HG02623 (cell line): ENCODE results near the gene IPMK.

ENCODE experiments used
- ATAC-seq: cut with Tn5 transposase; IDR thresholded peaks from one replicate; pipeline ENCODE4 v1.9.1; 2021; ENCODE audit warnings: moderate library complexity; ENCODE audit not compliant: unreplicated experiment

IPMK gene

DNA sequence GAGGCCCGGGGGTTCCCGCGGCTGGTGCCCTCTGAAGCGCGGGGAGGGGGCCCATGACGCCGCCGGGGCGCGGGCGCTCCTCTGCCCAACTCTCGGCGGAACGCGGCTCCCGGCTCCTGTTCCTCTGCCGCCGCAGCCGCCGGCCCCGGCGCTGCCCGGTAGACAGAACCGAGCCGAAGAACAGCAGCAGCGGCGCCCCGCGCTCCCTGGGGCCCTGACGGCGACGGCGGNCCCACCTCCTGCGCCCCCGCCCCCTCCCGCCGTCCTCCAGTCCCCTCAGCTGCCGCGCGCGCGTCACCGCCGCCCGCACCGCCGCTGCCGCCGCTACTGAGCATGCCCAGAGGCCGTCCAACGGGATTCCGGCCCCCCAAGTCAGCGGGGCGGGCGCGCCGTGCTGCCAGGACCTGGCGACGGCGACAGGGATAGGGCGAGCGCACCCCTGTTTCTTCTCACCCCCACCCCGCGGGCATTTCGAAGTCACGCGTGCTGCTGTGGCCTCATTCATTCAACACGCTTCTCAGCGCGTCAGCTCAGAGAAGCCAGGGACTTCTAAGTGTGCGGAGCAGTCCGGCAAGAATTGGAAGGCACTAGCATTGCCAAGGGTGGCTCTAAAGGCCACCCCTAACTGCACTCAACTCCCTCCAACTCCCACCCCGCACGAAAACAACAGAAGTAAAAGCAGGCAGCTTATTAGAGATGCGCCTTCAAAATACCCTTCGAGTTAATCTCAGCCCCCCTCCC lies at the start of gene IPMK:
Gene IPMK (minus strand): TSS at position 182 of the 741 bp plus-strand sequence. CDS start 283 bp downstream, outside the sequence.
- peak; percentile 54 for ATAC-seq

DNA sequence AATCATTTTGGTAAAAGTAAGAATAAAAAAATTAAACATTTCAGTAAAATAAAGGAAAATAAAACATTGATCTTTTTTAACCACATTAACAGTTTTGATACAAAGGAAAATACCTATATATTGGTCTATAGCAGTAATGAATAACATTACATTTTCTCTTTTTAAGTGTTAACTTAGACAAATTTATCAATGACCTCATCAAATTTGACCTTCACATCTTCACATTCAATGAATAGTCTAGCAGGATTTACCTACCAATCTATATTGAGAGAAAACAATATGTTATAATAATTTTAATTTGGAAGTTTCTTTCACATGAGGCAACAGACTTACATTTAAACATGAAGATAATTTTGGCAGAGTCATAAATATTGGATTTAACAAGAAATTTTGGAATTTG lies 49.2 kb upstream of the IPMK start:
- no peak for ATAC-seq

DNA sequence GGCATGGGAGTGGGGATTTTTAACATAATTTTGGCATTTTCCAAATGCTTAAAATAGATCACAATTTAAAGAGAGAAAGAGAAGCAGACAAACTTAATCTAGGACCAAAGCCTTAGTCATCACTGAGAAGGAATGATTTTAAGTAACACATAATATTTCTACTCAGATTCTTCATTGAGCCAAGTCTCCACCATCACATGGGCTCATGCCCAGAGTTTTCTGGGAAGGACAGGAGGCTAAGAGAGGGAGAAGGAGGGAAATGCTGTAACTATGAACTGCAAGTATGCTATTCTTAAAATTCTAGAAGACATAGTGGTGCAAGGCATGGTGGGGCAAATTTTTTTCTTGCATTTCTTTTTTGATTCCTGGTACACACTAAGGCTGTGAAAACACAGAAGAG lies 43.3 kb upstream of the IPMK start:
- no peak for ATAC-seq

DNA sequence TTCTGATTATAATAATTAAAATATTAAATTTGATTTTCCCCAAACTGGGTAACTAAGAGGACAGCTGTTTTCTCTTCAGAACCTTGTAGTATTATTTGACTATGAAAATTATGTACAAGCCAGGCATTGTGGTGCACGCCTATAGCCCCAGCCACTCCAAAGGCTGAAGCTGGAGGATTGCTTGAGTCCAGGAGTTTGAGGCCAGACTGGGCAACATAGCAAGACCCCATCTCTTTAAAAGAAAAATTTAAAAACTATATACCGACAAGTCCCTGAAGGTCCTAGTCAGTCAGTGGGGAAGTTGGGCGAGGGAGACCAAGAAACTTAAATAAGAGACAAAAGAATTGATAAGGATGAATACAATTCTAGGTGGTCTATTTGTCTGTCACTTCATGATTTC lies 40.0 kb upstream of the IPMK start:
- no peak for ATAC-seq

DNA sequence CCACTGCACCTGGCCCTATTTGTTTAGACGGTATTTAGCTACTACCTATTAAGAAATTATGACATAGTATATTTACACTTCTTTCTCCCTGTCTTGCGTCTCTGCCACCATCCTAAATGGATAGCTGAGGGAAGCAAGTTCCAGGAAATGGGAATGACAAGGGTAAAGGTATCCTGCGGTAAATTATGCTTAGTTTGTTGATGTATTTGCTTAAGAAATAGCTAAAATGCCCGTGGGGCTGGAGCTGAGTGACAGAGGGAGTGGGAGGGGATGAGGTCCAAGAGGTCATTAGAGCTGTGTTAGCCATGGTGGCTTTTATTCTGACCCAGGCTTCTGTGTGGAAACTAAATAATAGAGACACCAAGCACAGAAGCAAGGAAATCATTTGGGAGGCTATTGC lies 38.1 kb upstream of the IPMK start:
- no peak for ATAC-seq

DNA sequence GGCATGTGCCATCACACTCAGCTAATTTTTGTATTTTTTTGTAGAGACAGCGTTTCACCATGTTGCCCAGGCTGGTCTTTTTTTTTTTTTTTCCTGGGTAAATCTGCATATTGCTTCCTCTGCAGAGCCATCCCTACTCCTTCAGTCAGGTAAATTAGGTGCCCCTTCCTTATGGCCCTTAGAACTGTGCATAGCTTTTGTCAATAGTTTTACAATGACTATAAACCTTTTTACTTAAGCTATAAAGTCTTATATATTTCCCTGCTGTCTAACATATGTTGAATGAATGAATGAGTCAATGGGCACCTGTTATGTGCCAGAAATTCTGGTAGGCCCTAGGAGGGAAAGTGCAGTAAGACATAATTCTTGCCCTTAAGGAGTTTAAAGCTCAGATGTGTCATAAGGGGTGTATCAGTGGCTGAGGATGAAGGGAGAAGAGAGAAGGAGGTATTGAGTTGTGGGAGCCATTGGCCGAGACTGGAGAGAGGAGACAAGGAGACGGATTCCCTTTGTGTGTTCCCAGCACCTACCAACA lies 36.5 kb upstream of the IPMK start:
- ATAC-seq, result no peak

DNA sequence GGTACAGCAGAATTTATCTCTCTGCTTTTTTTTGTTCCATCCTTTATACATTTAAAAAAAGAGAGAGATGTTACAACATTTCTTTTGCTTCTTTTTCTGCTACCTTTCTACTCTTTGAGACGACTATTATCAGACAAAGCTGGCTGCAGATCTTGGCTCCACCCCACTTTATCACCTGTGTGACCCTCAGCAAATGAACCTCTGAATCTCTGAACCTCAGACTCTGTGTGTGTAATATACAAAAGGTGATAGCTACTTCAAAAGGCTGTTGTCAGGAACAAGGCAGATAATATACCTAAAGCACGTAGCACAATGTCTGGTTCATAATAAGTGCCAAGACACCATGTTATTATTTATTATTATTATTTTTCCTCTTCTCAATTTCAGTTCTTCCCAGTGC lies 34.6 kb upstream of the IPMK start:
- no peak for ATAC-seq

DNA sequence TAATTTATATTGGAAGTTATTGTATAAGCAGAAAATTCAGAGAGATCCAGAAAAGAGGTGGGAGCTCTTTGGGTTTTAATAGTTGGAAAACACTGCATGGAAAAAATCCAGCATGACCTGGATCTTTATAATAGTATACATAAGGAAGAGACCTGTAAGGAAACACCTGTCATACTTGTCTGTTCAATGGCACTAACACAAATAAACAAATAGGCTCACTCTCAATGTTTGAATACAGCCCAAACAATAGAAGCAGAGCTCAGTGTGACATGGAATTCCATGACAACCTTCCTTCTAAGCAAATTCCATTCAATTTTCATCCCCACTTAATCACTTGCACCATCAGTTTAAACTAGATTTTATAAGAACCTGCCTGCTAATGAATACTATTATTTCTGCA lies 33.0 kb upstream of the IPMK start:
- no peak for ATAC-seq

DNA sequence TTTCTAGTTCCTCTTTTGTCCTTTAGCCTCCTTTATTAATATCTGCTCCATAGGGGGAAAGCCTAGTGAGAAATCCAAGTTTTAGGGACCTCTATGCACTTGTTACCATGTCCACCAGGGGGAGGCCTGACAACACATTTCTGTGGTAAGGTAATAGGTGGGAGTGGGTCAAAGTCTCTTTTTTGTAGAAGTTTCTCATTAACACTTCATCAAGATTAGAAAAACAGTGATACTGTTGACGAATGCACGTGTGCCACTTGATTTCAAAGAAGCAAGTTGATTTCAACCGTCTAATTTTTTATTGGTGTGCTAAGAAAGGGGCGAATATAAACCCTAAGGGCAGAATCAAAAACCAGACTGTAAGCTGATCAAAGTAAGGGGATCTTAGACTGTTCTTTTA lies 31.9 kb upstream of the IPMK start:
- peak; percentile 86 for ATAC-seq

DNA sequence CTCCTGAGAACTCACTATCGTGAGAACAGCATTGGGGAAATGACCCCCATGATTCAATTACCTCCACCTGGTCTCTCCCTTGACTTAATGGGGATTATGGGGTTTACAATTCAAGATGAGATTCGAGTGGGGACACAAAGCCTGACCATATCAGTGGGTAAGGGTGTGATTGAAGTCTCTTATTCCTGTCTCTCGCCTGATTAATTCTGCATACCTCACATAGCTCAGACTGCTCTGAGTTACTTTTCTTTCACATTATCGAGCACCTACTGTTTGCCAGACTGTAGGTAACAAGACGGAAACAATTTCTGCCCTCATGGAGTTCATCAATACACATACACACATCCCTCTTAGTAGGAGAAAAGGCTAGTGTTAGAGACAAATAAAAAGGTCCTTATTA lies 26.3 kb upstream of the IPMK start:
- no peak for ATAC-seq

DNA sequence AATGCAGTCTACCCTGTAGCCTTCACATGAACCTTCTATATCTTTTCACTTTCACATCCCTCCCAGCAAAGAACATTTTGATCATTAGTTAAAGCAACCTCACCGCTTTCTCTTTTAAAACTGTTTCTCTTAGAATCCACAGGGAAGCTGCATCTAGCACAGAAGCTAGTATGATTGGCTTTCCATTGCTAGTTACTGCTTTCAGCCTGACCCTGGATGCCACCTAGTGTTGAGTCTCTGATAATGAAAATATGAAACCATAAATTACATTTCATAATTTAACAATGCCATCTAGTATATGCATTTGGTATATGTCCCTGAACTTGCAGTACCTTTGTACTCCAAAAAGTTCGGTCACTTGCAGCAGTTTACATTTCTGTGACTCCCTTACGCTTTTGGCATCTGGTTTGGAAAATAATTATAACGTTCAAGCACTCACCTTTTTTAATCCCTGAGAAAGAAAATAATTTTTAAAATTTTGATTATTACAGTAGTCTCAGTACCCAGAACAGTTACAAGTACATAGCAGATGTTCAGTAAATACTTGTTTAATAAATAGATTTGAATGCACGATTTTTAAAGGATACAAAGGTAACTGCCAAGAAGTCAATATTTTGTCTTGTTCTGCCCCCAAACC lies 24.0 kb upstream of the IPMK start:
- peak; percentile 91 for ATAC-seq

DNA sequence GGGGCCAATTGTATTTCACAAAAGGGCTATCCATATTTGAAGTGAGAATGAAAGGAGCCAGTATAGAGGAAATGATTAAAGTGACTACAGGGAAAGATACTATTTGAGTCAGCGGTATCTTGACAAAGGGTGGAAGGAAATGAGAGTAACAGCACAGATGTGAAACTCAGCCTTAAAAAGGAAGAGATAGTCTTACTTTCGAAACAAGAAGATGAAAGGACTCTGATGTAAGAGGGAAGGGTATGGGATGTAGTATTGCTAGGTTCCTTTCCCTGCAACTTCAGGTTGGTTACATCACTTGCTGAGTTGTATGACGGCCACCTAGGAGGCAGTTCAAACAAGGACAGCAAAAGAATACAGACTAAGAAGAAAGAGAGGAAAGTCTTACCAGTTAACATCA lies 14.9 kb upstream of the IPMK start:
- peak; percentile 96 for ATAC-seq

DNA sequence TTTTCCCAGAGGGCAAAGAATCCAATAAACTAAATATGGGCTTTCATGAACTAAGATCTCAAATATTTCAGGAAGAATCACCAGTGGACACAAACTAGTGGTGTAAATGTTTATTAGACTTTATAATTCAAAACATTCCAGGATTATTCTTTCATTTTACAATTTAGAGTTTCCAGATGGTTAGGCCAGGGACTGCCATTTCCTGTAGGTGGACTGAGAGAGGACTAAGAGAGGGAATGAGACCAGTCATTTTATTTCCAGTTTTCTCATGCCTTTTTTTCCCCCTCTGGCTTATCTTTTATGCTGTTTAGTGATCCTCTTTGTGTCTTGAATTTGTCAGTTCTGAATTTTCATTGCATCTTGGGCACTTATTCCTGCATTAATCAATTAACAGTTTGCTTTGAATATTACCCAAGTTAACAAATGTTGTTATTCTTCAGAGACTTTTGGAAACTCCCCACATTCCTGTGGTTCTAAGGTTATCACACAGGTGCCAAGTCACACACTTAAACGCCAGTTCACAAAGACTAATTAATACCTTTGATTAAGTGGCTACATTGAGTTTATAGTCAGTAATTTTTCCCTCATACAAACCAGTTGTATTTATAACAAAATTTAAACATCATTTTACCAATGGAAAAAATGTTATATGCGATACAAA lies 13.5 kb upstream of the IPMK start:
- no peak for ATAC-seq

DNA sequence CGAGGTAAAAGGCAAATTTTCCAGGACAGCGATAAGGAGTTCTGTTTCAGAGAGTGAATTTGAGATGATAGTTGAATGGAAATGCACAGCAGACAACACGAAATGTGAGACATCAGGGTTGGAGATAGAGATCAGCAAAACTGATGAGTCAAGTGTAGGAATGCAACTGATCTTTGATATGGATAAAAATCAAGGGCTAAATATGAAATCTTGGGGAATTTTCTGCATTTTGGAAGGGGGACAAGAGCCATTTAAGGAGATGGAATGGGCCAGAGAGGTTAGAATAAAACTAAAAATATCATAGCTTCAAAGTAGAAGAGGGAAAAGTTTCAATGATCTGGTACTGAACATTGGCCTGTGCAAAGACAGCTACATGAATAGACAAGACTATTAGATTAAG lies 12.8 kb upstream of the IPMK start:
- no peak for ATAC-seq

DNA sequence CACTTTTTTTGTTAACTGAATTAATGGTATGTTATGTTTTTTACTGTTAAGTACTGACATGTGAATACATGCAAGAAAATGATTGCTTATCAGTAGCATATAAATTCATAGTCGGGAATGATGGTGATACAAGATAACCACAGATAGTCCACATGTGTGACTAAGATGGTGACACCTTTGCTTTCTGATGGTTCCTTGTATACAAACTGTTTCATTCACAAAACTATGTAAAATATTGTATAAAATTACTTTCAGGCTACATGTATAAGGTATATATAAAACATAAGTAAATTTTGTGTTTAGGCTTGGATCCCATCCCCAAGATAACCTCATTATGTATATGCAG lies 11.2 kb upstream of the IPMK start:
- no peak for ATAC-seq

DNA sequence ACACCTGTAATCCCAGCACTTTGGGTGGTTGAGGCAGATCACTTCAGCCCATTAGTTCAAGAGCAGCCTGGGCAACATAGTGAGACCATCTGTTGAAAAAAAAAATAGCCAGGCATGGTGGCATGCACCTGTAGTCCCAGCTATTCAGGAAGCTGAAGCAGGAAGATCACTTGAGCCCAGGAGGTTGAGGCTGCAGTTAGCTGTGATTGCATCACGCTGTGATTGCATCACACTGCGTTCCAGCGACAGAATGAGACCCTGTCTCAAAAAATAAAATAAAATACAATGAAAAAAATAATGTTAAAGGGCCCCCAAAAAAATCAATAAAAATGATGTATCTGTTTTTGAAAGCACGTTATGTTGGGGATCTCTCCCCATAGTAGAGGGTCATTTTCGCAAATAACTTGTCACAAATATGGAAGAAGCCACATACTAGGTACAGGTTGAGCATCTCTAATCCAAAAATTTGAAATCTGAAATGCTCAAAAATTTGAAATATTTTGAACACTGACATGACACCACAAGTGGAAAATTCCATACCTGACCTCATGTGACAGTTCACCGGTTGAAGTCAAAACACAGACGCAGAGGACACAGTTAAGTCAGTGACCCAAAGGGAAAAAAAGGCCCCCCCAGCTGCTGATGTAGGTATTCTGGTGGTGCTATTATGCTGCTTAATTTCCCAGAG lies 10.7 kb upstream of the IPMK start:
- no peak for ATAC-seq

DNA sequence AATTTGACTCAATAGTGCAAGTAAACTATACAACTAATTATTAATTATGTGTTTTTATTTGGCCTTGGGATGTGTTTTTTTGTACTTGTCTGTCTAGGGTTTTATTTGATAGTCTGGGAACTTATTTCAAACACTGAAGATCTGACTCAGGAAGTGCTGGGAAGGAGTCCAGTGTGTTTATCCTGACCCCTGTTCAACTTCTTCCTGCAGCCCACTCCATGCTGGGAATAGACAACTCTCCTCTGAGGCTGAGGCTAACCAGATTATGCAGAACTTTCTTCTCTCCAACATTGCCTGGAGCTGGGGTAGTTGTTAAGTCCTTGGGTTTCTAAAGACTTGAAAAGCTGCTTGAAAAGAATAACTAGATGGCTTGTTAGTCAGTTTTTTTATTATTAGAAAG lies 8.2 kb upstream of the IPMK start:
- ATAC-seq, result no peak

DNA sequence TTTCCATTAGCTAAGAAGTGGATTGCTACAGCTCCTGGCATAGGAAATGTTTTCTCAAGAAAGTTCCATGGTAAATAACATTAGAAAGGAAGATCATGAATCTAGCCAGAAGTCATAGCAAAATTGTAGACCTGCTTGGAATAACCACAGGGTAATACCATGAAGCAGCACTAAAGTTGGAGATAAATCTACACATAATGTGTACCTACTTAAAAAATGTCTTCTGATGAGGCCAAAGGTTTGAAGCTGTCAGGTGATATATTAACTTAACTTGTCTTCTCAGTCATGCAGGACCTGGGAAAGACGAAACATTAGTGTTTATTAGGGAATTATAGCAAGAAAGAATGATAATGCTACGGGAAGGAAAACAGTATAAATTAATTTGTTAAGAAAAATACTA lies 7.6 kb upstream of the IPMK start:
- ATAC-seq, result no peak

DNA sequence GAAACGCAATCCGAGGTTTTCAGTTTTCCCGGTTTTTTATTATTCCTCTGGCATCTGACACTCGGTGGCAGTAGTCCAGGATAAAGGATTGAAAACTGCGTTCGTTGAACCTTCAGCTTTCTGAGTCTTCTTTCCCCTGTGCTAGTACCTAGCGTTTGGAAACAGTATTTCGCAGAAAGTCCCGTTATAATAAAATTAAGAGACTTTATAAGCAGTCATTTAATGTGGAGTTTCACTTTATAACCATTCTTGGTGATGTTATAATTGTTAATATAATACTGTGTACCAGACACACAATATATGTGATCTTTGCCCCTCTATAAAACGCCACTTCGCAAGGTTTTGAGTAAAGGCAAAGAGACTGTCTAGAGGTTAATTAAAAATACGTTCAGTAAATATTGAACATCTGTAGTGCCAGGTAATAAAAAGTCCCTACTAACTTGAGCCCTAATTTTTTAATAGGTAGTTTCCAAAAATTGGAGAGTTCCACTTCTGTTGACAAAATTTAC lies 2.1 kb upstream of the IPMK start:
- ATAC-seq, result no peak

DNA sequence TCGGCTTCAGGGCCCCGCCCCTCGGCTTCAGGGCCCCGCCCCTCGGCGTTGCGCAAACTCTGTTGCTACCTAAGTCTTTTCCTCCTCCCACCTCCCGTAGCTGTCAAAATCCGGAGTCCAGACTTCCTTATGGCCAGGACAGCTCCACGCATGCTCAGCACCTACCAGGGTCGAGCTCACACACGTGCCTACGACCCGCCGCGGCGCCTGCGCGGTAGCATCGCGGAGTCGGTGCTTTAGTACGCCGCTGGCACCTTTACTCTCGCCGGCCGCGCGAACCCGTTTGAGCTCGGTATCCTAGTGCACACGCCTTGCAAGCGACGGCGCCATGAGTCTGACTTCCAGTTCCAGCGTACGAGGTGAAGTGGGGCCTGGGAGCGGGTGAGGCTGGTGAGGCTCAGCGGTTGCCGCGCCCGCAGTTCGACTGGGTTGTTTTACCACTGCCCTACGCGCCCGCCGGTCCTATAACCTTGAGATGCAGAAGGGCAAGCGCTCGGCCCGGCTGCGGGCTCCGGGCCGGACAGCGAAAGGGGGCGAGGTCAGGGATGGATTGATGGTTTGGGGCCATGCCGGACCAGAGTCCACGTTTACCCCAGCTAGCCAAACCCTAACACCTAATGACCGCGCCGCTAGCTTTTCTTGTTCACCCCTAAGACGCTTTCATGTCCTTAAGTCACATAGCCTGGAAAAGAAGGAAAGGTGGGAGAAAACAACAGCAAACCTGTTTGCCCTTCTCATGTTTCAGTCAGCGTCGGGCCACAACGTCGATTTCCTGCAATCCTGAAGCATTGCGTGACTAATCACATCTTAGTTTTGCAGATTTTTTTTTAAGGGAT lies 1.5 kb upstream of the IPMK start, which contains the start of gene CISD1:
Gene CISD1 (plus strand): TSS at position 217 of the 836 bp plus-strand sequence. CDS start 112 bp downstream, at position 329.
- ATAC-seq, result peak; percentile 56
